Measurements from ENCODE around the gene ANKDD1B.

ANKDD1B gene

DNA sequence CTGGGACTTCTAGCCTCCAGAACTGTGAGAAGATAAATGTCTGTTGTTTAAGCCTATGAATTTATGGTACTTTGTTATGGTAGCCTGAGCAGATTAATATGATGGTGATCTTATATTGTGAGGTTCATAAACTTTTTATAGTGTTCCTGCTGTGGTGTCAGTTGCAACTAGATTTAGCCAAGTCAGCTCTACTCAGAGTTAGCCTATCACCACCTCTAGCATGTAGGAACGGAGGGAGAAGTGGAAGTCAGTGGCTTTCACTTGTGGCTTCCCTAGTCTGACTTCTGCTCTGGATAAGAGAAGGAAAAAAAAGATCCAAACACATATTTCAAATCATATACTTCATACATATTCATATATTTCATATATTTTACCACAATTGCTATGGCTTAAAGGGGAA is 99.4 kb downstream of the ANKDD1B start:
- DNase-seq: no peak

- no peak for DNase-seq
Measured at GRCh38 chr5:75711151-75711550, 99.9 kb downstream of the ANKDD1B start.

DNA sequence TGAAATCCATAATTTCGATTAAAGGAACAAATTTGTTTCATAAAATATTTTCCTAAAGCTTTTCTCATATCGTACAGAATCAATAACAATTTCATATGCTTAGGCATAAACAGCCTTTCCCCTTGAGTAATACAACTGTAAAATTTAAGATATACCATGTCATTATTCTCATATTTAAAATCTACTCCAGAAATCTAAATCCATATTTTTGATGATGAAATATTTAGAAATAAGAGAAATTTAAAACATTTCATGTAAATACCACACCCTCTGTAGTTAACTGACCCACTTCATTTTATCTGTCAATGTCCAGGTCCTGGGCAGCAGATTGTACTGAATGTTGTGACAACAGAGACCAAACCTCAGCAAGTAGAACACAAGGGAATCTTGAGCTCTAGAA is 100.8 kb downstream of the ANKDD1B start:
- no peak for DNase-seq

GRCh38 chr5:75716715-75717081 is 105.4 kb downstream of the ANKDD1B start:
- DNase-seq: no peak

DNA sequence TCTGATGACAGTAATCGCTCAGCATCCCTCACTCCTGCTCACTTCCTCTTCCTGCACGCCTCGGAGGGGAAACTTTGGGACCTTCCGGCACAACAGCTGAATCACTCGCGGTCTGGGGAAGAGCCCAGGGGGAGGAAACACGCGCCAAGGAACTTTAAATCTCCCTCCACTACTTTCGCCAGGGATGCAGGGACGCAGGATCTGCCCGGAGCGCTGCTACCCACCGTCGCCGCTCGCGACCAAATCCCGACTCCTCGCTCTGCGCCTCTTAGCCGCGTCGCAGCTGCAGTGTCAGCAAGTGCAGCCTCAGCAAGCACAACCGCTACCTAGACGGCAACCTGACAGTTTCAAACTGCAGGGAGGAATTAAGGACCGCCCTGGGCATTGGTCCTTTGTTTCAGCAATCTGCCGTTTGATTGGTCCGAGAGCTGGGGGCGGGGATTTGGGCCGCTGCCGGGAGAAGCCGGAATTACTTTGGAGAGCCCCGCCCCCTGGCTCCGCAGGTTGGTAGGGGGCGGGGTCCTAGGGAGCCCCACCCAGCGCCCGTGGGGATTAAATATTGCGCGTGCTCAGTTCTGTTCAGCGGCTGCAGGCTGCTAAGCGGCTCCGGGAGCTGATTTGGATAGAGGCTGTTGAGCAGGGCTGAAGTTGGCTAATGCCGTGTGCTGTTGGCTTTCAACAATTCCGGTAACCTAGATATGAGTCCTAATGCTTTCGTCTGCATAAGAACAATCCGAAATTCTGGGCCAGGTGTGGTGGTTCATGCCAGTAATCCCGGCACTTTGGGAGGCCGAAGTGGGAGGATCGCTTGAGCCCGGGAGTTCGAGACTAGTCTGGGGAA is 106.0 kb downstream of the ANKDD1B start, which contains the start of gene POC5:
TSS of gene POC5 (minus strand) at position 356 of the 841 bp plus-strand sequence. CDS start 4,500 bp downstream, outside the sequence.
- peak; percentile 93 to 98 for DNase-seq

- no peak for DNase-seq
Measured at GRCh38 chr5:75720882-75721281, 109.6 kb downstream of the ANKDD1B start.
